Measurements from ENCODE around the gene SORCS3. TPM values are rescaled to one million over a fixed set of nuclear protein-coding genes. Genes with fewer than 3 reads are reported as not detected.

The SORCS3 gene
- total RNA-seq, 4 donors from 2014 or later = 0.26 to 0.50 (median 0.41) TPM

DNA sequence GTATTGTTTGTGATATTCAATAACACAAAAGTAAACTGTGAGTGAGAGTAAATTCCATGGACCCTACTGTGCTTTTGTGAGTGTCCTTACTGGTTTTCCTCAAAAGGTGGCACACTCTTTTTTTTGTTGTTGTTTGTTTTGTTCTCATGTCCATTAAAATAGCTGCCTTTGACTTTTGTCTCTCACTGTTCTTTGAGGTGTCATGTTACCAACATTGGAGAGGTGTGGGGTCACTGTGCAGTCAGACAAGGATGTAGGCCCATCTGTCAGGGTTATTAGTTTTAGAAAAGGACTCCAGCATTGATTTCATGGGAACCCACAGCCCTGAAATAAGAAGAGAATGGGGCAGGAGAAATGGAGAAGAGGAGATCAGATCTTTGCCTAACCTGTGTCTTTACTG, 383.1 kb downstream of the SORCS3 start:
- no peak for DNase-seq (ENCODE audit: extremely low spot score)
- Histone ChIP-seq H3K4me1 (no peaks in the 10 kb centered on the region), H3K4me3 (no peak overlapping the region), H3K9me3 (no peaks in the 10 kb centered on the region), H3K27me3 (no peaks in the 10 kb centered on the region), H3K36me3 (no peaks in the 10 kb centered on the region), H3K27ac (replicated peaks in 1 of 4) (no peak overlapping the region)
- intact Hi-C loops (cut with DNase I) = no loop called here
- TF ChIP-seq, protein P1, sequence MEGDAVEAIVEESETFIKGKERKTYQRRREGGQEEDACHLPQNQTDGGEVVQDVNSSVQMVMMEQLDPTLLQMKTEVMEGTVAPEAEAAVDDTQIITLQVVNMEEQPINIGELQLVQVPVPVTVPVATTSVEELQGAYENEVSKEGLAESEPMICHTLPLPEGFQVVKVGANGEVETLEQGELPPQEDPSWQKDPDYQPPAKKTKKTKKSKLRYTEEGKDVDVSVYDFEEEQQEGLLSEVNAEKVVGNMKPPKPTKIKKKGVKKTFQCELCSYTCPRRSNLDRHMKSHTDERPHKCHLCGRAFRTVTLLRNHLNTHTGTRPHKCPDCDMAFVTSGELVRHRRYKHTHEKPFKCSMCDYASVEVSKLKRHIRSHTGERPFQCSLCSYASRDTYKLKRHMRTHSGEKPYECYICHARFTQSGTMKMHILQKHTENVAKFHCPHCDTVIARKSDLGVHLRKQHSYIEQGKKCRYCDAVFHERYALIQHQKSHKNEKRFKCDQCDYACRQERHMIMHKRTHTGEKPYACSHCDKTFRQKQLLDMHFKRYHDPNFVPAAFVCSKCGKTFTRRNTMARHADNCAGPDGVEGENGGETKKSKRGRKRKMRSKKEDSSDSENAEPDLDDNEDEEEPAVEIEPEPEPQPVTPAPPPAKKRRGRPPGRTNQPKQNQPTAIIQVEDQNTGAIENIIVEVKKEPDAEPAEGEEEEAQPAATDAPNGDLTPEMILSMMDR (IDR thresholded peaks at IDR 0.05) = no peak
- no peak for TF ChIP-seq EP300 (IDR thresholded peaks at IDR 0.05)
- no peak for TF ChIP-seq POLR2AphosphoS5 (IDR thresholded peaks at IDR 0.05)
- no peak for TF ChIP-seq POLR2A (IDR thresholded peaks at IDR 0.05; ENCODE audit: low read depth)

DNA sequence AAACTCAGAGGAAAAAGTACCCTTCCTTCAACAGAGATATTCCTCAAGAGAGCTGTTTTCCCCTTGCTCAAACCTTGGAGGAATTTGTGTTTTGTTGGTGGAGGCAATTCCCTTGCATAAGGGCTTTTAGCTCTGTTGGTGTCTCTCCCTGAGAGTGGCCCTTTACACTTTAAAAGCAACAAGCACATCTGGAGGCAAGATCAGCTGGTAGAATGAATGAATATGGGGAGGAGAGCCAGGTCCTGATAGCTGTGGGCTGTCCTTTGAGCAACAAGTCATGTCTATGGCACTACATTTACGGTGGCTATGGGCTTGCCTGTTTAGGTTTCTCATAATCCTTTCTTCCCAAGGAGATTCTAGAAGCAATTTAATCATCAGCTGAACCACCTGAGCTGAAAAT, 384.0 kb downstream of the SORCS3 start:
- intact Hi-C loops (cut with DNase I) = no loop called here
- WGBS = 69% methylated on average over 1 of the region's 1 CpG
- Histone ChIP-seq H3K27me3 (no peaks in the 10 kb centered on the region), H3K4me3 (no peak overlapping the region), H3K9me3 (no peaks in the 10 kb centered on the region), H3K27ac (replicated peaks in 1 of 4) (no peak overlapping the region), H3K36me3 (no peaks in the 10 kb centered on the region), H3K4me1 (no peaks in the 10 kb centered on the region)
- TF ChIP-seq EP300 (IDR thresholded peaks at IDR 0.05) = no peak
- TF ChIP-seq POLR2AphosphoS5 (IDR thresholded peaks at IDR 0.05) = no peak
- TF ChIP-seq POLR2A (IDR thresholded peaks at IDR 0.05; ENCODE audit: low read depth) = no peak
- TF ChIP-seq, protein P1 (IDR thresholded peaks at IDR 0.05) = no peak
- no peak for DNase-seq (ENCODE audit: extremely low spot score)

DNA sequence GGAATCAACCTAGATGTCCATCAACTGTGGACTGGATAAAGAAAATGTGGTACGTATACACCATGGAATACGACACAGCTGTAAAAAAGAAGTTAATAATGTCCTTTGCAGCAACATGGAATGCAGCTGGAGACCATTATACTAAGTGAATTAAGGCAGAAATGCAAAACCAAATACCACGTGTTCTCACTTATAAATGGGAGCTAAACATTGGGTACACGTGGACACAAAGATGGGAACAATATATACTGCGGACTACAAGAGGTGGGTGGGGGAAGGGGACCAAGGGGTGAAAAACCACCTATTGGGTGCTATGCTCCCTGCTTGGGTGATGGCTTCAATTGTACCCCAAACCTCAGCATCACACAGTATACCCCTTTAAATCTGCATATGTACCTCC, 385.5 kb downstream of the SORCS3 start:
- H3K27me3 ChIP-seq = no peaks in the 10 kb centered on the region
- no peak overlapping the region for H3K27ac ChIP-seq (replicated peaks in 1 of 4)
- DNase-seq (ENCODE audit: extremely low spot score) = no peak
- TF ChIP-seq POLR2AphosphoS5 (IDR thresholded peaks at IDR 0.05) (no peak), POLR2A (IDR thresholded peaks at IDR 0.05; ENCODE audit: low read depth) (no peak), EP300 (IDR thresholded peaks at IDR 0.05) (no peak)
- TF ChIP-seq, protein P1 (IDR thresholded peaks at IDR 0.05) = no peak
- H3K9me3 ChIP-seq = no peaks in the 10 kb centered on the region
- no peak overlapping the region for H3K4me3 ChIP-seq
- intact Hi-C loops (cut with DNase I) = no loop called here
- H3K36me3 ChIP-seq = no peaks in the 10 kb centered on the region
- H3K4me1 ChIP-seq = no peaks in the 10 kb centered on the region
- 83% methylated on average over 5 of the region's 5 CpGs for WGBS

DNA sequence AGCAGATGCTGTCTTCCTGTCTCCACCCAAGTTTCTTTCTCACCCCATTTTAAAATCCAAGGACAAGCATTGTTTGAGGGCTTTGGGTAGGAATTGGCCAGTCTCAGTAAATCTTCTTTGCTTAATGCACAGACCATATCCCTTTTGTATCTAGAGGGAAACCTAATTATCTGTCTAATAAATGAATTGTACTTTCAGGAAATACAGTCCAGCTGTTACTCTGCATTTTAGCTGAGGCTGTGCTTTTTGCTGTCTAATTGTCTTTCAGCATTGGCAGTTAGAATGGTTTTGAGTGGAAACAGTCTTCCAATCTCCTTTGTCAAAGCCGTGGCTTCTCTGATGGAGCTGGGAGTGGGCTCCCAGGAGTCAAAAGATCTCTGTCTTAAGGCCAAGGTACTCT, 388.2 kb downstream of the SORCS3 start:
- Histone ChIP-seq H3K4me1 (no peaks in the 10 kb centered on the region), H3K27me3 (no peaks in the 10 kb centered on the region), H3K9me3 (no peaks in the 10 kb centered on the region), H3K4me3 (no peak overlapping the region), H3K27ac (replicated peaks in 1 of 4) (no peak overlapping the region), H3K36me3 (no peaks in the 10 kb centered on the region)
- intact Hi-C loops (cut with DNase I) = no loop called here
- WGBS = 43% methylated on average over 1 of the region's 1 CpG
- no peak for DNase-seq (ENCODE audit: extremely low spot score)
- TF ChIP-seq POLR2AphosphoS5 (IDR thresholded peaks at IDR 0.05) (no peak), EP300 (IDR thresholded peaks at IDR 0.05) (no peak), POLR2A (IDR thresholded peaks at IDR 0.05; ENCODE audit: low read depth) (no peak)
- TF ChIP-seq, protein P1 (IDR thresholded peaks at IDR 0.05) = no peak

DNA sequence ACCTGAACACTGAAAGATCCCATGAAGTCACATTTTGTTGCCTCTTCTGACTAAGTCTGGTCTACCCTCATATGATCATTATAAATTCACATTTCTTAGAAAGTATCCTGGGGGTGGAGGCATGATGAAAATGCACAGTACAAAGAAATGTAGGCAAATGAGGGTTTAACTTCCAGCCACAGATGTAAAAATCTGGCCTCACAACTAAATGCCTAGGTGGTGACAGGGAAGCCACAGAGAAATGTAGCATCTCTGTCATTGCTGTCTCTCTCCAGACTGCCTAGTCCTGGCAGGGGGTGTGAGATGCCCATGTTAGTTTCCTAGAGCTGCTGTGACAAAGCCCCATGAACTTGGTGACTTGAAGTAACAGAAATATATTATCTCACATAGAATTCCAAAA, 395.9 kb downstream of the SORCS3 start:
- intact Hi-C loops (cut with DNase I) = no loop called here
- TF ChIP-seq EP300 (IDR thresholded peaks at IDR 0.05) (no peak), POLR2AphosphoS5 (IDR thresholded peaks at IDR 0.05) (no peak), POLR2A (IDR thresholded peaks at IDR 0.05; ENCODE audit: low read depth) (no peak)
- TF ChIP-seq, protein P1 (IDR thresholded peaks at IDR 0.05) = no peak
- no peak overlapping the region for H3K27ac ChIP-seq (replicated peaks in 1 of 4)

More for the DNA sequence above, 395.9 kb downstream of the SORCS3 start:
- DNase-seq (ENCODE audit: extremely low spot score) = no peak
- Histone ChIP-seq H3K4me3 (no peak overlapping the region), H3K36me3 (no peaks in the 10 kb centered on the region), H3K27me3 (no peaks in the 10 kb centered on the region), H3K4me1 (no peaks in the 10 kb centered on the region), H3K9me3 (no peaks in the 10 kb centered on the region)

All from esophagus muscularis mucosa (tissue), 4 donors.